ENCODE measurements around the gene LTN1.
A peak's percentile ranks its signal among the peaks of the same experiment; 100 is the strongest.
"Not testable (repeated sequence)": the region's sequence is repeated elsewhere in the genome, so short reads cannot be mapped to it uniquely, and the experiment has no call there.

The LTN1 gene

DNA sequence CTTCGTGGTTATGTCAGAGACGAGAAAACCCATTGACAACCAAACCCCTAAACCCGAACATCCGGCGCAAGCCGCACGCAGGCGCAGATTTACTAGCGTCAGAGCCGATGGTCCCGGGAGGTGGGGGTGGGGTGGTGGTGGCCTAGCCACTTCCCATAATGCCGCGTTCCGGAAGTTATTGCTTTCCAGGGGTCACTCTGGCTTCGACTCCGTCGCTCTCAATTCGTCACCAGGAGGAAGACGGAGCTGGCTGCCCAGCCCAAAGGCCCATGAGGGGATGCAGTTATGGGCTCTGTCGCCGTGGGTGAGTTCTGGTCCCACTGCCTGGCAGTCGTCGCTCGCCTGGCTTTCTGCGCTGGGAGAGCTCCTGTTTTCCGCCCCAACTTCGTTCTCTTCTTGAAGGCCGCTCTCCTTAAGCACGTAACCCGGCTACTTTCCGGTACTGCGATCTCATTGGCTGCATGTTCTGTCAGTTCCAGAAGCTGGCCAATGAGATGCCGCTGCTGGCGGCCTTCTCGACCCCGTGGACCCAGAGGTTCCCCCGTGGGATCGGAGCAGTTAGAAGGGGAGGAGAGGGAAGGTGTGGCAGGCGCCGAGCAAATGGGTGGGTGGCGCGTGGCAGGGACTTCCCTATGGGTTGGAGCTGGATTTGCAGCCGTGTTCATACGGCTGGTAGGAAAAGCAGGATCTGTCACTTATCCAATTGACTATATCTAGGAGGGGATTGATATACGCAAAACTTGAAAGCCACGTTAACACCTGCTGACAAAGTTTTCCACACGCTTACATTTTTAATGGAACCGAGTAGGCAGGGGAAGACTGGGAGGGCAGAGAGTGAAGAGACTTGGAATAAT is 32.0 kb upstream of the LTN1 start, which contains the start of gene USP16:
TSS of gene USP16 (plus strand) at position 195 of the 854 bp plus-strand sequence. CDS start 3,246 bp downstream, outside the sequence.
- TF ChIP-seq, protein P1, sequence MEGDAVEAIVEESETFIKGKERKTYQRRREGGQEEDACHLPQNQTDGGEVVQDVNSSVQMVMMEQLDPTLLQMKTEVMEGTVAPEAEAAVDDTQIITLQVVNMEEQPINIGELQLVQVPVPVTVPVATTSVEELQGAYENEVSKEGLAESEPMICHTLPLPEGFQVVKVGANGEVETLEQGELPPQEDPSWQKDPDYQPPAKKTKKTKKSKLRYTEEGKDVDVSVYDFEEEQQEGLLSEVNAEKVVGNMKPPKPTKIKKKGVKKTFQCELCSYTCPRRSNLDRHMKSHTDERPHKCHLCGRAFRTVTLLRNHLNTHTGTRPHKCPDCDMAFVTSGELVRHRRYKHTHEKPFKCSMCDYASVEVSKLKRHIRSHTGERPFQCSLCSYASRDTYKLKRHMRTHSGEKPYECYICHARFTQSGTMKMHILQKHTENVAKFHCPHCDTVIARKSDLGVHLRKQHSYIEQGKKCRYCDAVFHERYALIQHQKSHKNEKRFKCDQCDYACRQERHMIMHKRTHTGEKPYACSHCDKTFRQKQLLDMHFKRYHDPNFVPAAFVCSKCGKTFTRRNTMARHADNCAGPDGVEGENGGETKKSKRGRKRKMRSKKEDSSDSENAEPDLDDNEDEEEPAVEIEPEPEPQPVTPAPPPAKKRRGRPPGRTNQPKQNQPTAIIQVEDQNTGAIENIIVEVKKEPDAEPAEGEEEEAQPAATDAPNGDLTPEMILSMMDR (IDR thresholded peaks at IDR 0.05) = no peak
- peak within 1 kb of the TSS; percentile 86 for H3K4me3 ChIP-seq
- DNase-seq (ENCODE audit: low spot score) = peak; percentile 99
- peak within 1 kb of the TSS; percentile 98 to 99 for H3K27ac ChIP-seq

DNA sequence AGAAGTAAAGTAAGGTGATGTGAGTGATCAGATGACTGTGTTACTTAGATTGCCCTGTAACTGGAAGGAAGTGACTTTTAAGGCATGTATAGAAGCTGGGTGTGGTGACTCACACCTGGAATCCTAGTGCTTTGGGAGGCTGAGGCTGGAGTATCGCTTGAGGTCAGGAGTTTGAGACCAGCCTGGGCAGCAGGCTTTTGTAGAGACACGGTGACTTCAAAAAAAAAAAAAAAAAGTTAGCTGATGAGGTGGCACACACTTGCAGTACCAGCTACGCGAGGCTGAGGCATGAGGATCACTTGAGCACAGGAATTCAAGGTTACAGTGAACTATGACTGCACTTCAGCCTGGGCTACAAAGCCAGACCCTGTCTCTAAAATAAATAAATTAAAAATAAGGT is 29.5 kb upstream of the LTN1 start:
- TF ChIP-seq, protein P1 (IDR thresholded peaks at IDR 0.05) = no peak
- no peak for DNase-seq (ENCODE audit: low spot score)
- H3K4me3 ChIP-seq = no peak overlapping the region
- no peak overlapping the region for H3K27ac ChIP-seq

DNA sequence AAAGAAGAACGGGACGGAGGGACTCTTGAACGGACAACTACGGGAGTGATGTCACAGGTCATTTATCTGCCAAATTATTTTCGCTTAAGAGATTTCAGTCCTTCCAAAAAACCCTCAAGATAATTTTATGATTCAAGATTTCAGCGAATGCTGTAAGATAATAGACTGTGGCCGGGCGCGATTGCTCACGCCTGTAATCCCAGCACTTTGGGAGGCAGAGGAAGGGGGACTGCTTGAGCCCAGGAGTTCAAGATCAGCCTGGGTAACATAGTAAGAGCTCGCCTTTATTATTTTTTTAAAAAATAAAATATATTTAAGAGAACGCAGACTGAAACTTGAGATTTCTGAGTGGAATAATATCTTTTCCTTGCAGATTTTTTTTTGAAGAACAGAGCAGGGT is 25.9 kb upstream of the LTN1 start:
- Histone ChIP-seq H3K27ac (peak overlapping the region; percentile 31 to 81), H3K4me3 (peak overlapping the region; percentile 87)
- TF ChIP-seq, protein P1 (IDR thresholded peaks at IDR 0.05) = no peak
- DNase-seq (ENCODE audit: low spot score) = no peak

DNA sequence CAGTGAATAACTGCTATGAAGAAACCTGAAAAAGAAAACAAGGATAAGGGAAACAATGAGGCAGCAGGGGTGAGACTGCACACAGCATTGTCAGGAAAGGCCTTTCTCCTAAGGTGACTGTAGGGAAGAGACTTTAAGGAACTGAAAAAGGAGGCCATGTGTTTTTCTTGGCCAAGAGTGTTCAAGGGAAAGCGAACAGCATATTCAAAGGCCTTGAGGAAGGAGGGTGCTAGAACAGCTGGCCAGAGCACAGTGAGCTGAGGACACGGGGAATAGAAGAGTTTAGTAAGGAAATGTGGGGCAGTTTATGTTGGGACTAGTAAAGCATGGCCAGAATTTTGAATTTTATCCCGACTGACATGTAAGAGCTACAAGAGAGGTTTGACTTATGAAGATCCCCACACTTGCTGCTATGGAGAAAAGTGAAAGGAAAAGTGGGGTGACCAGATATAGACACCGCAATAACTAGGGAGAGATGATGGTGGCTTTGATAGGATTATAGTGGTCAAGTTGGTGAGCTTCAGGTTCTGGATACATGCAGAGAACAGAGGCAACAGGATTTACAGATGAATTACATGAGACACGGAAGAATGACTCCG is 25.1 kb upstream of the LTN1 start:
- no peak for DNase-seq (ENCODE audit: low spot score)
- TF ChIP-seq, protein P1 (IDR thresholded peaks at IDR 0.05) = no peak
- H3K4me3 ChIP-seq = peak overlapping the region; percentile 87
- no peak overlapping the region for H3K27ac ChIP-seq

DNA sequence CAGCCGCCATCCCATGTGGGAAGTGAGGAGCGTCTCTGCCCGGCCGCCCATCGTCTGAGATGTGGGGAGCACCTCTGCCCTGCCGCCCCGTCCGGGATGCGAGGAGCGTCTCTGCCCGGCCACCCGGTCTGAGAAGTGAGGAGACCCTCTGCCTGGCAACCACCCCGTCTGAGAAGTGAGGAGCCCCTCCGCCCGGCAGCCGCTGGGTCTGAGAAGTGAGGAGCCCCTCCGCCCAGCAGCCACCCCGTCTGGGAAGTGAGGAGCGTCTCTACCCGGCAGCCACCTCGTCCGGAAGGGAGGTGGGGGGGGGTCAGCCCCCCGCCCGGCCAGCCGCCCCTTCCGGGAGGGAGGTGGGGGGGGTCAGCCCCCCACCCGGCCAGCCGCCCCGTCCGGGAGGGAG is 18.6 kb upstream of the LTN1 start:
- H3K27ac ChIP-seq; DNase-seq (ENCODE audit: low spot score); H3K4me3 ChIP-seq: not testable (repeated sequence)

DNA sequence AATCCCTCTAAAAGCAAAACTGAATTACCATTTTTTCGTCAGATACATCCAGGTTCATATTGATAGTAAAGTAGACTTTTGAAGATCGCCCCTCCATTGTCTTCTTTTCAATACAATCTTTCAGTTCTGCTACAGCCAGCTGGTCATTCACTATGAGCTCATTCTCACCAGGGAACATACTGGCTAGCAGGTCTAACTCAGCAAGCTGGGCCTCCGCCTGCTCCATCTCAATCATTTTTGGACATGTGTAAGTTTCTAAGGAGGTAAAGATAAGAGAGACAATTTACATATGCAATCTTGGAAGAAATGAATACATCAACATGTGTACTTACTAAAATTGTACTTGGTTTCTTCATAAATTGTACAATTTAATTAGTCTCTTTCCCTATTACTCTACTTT is 15.7 kb upstream of the LTN1 start:
- no peak overlapping the region for H3K27ac ChIP-seq
- no peak for DNase-seq (ENCODE audit: low spot score)
- TF ChIP-seq, protein P1 (IDR thresholded peaks at IDR 0.05) = no peak
- H3K4me3 ChIP-seq = no peak overlapping the region

DNA sequence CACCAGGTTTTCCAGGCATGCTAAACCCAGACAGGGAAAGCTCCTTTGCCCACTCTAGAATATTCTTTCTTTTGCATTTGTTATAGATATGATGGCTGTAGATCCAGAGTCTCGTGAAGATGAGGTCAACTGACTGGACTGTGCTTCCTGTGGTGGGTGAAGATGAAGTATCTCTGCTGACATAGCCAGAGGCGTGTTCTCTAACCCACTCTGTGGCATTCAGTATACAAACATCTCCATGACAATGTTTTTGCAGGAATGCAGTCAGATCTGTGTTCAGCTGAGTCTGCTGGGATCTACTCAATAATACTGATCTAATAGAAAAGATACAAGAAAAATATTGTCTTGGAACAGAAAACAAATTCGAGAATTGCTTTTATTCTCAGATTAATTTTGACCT is 15.1 kb upstream of the LTN1 start:
- no peak for DNase-seq (ENCODE audit: low spot score)
- Histone ChIP-seq H3K4me3 (no peak overlapping the region), H3K27ac (no peak overlapping the region)
- TF ChIP-seq, protein P1 (IDR thresholded peaks at IDR 0.05) = no peak
